Measurements from ENCODE around the gene NRXN3.

Gene NRXN3

GRCh38 chr14:78838959-78839358 lies 668.8 kb downstream of the NRXN3 start:
- CTCF ChIA-PET, result interaction anchor here (0.6 to 3.8 kb wide), 6 partner anchors 8 to 1210 kb away, joined by 3 to 16 read pairs (median 4); no protein-coding TSS in a partner anchor
- POLR2A ChIA-PET, result no interaction called here
- no peaks in the 10 kb centered on the region for H3K4me1 ChIP-seq (ENCODE audit: control insufficient read depth, insufficient read depth, low read length)

GRCh38 chr14:78840898-78841297 lies 670.7 kb downstream of the NRXN3 start:
- H3K4me1 ChIP-seq (ENCODE audit: control insufficient read depth, insufficient read depth, low read length), result no peaks in the 10 kb centered on the region
- ChIA-PET POLR2A (no interaction called here), CTCF (interaction anchor here (3.8 kb wide), 1 partner anchor 8 kb away, joined by 16 read pairs; no protein-coding TSS in a partner anchor)
- TF ChIP-seq EGR2 (tag by site-specific recombination; IDR thresholded peaks at IDR 0.05; ENCODE audit: low read depth) (no peak), INSM2 (tag by site-specific recombination; IDR thresholded peaks at IDR 0.05) (no peak), ZBTB8A (tag by site-specific recombination; IDR thresholded peaks at IDR 0.05) (no peak), SP3 (tag by site-specific recombination; IDR thresholded peaks at IDR 0.05) (no peak), ZBTB26 (tag by site-specific recombination; optimal IDR thresholded peaks at IDR 0.05) (no peak), ZNF777 (tag by site-specific recombination; IDR thresholded peaks at IDR 0.05; ENCODE audit: borderline replicate concordance) (no peak), ZNF501 (tag by site-specific recombination; IDR thresholded peaks at IDR 0.05) (no peak), ZNF10 (tag by site-specific recombination; IDR thresholded peaks at IDR 0.05) (no peak), ZNF292 (tag by site-specific recombination; IDR thresholded peaks at IDR 0.05; ENCODE audit: borderline replicate concordance, low read depth) (no peak), ZNF837 (tag by site-specific recombination; IDR thresholded peaks at IDR 0.05) (no peak), HOXD13 (CRISPR knock-in tag; IDR thresholded peaks at IDR 0.05; ENCODE audit: borderline replicate concordance) (no peak), BCL6B (tag by site-specific recombination; IDR thresholded peaks at IDR 0.05) (no peak), WT1 (tag by site-specific recombination; IDR thresholded peaks at IDR 0.05) (no peak), ZNF341 (tag by site-specific recombination; IDR thresholded peaks at IDR 0.05; ENCODE audit: low read depth) (no peak), ZSCAN4 (tag by site-specific recombination; IDR thresholded peaks at IDR 0.05) (no peak)
- H3K9me3 ChIP-seq (ENCODE audit: control insufficient read depth, insufficient read depth, low read depth, low read length), result no peaks in the 10 kb centered on the region
- H3K36me3 ChIP-seq (ENCODE audit: control insufficient read depth in 2 of 2, insufficient read depth in 1 of 2, low read length in 2 of 2), result no peaks in the 10 kb centered on the region
- no peak overlapping the region for H3K27ac ChIP-seq (ENCODE audit: extremely low read depth, low read depth, low read length)
- no peak overlapping the region for H3K4me3 ChIP-seq (ENCODE audit: low read depth, low read length)

More at GRCh38 chr14:78838959-78839358, 668.8 kb downstream of the NRXN3 start:
- Histone ChIP-seq H3K36me3 (ENCODE audit: control insufficient read depth in 2 of 2, insufficient read depth in 1 of 2, low read length in 2 of 2) (no peaks in the 10 kb centered on the region), H3K9me3 (ENCODE audit: control insufficient read depth, insufficient read depth, low read depth, low read length) (no peaks in the 10 kb centered on the region), H3K4me3 (ENCODE audit: low read depth, low read length) (no peak overlapping the region), H3K27ac (ENCODE audit: extremely low read depth, low read depth, low read length) (no peak overlapping the region)
- no peak for TF ChIP-seq KLF17 (tag by site-specific recombination; IDR thresholded peaks at IDR 0.05)
- no peak for TF ChIP-seq ZNF121 (tag by site-specific recombination; IDR thresholded peaks at IDR 0.05)
- TF ChIP-seq BCL11A (tag by site-specific recombination; IDR thresholded peaks at IDR 0.05; ENCODE audit: low read depth), result no peak
- no peak for TF ChIP-seq ZNF48 (tag by site-specific recombination; IDR thresholded peaks at IDR 0.05)
- TF ChIP-seq CTCF (tag by site-specific recombination; IDR thresholded peaks at IDR 0.05), result no peak
- no peak for TF ChIP-seq ZNF133 (tag by site-specific recombination; IDR thresholded peaks at IDR 0.05)
